Epithelial cell of esophagus (primary cell): ENCODE data around the gene FNDC11.
"Not testable (repeated sequence)": the region's sequence is repeated elsewhere in the genome, so short reads cannot be mapped to it uniquely, and the experiment has no call there.

ENCODE experiments used
- DNase-seq: peaks from one replicate; pipeline ENCODE4 v3.0.0; 2010; ENCODE audit warnings: low read depth
- H3K4me3 ChIP-seq: 2 replicates; pipeline ENCODE4 v1.5.1; 2011; ENCODE audit warnings: mild to moderate bottlenecking, low read length, control low read depth
- CTCF ChIP-seq: IDR thresholded peaks from 2 replicates; pipeline ENCODE4 v1.5.1; 2011; ENCODE audit warnings: low read depth, mild to moderate bottlenecking, low read length, control low read depth, inconsistent platforms; ENCODE audit not compliant: insufficient read depth; ENCODE audit errors: missing control alignments

The FNDC11 gene

DNA sequence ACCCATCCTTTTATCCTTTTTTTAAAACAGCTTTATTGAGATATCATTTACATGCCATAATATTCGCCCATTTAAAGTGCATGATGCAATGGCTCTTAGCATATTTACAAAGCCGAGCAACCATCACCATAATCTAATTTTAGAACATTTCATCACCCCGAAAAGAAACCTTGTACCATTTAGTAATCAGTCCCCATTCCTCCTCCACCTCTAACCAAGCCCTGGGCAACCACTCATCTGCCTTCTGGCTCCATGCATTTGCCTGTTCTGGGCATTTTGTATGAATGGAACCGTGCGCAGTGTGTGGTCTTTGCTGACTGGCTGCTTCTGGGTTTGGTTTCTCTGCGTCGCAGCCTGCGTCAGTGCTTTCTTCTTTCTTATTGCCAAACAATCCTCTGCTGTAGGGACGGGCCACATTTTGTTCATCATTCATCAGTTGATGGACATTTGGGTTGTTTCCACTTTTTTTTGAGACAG lies 44.8 kb upstream of the FNDC11 start:
- TF ChIP-seq CTCF = no peak
- H3K4me3 ChIP-seq = no peak overlapping the region
- no peak for DNase-seq

- DNase-seq = no peak
- TF ChIP-seq CTCF = no peak
- no peak overlapping the region for H3K4me3 ChIP-seq
Measured at GRCh38 chr20:63513207-63513606, 40.8 kb upstream of the FNDC11 start.

- DNase-seq, H3K4me3 ChIP-seq: not testable (repeated sequence)
Measured at GRCh38 chr20:63514520-63514919, 39.4 kb upstream of the FNDC11 start.

DNA sequence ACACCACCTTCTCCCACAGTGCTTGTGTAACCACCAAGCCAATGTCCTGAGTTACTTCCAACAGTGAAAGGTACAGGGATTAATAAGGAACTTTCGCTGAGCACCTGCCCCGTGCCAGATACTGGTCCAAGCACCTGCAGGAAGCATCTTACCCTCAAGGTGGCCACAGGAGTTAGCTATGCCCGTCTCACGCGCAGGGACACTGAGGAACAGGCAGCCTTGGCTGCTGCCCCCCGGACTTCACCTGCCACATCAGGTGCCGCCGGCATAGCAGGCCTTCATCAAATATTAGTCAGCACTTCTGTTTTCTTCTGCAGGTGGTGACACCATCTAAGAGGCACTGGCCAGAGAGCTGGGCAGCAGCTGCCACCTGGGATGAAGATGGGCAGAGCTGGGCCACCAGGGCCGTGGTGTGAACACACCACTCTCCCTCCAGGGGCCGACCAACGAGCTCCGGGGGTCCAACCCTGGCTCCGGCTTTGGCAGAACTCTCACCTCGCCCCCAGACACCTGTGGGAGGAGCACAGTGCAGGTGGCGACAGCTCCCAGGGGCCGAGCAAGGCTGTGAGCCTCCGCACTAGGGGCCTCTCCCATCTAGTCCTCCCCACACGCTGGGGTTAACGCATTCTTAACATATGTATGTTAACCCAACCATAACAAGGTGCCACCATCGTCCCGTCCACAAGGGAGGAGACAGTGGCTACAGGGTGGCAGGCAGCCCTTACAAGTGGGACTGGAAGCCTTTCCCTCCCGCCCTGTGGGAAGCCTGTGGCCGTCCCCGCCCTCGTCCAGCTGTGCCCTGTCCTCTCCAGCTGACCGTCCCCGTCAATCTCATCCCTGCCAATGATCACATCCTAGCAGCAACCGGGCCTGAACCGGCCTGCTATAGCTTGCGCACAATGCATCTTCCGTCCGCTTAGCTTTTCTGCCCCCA lies 36.3 kb upstream of the FNDC11 start:
- TF ChIP-seq CTCF = no peak
- DNase-seq = no peak
- H3K4me3 ChIP-seq = no peak overlapping the region

DNA sequence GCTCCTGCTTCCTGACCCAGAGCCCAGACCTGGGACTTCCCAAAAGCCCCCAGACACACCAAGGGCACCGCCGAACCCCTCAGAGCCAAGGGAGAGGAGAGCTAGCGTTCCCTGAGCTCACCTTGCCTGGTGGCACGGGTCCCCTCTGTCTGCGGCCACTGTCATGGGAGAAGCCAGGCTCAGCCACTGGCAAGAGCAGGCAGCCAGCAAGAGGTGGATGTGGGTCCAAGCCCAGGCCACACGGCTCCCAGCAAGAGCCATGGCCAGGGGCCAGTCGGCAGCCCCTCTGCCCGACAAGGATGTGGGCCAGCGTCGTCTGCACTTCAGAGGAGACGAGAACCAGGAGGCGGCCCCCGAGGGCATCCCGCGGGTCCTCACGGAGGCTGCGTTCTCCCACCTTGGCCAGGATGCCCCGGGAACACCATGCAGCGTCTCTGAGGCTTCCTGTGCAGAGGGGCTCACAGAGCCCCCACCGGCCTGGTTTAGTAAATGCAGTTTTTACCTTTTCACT lies 35.6 kb upstream of the FNDC11 start:
- no peak for TF ChIP-seq CTCF

DNA sequence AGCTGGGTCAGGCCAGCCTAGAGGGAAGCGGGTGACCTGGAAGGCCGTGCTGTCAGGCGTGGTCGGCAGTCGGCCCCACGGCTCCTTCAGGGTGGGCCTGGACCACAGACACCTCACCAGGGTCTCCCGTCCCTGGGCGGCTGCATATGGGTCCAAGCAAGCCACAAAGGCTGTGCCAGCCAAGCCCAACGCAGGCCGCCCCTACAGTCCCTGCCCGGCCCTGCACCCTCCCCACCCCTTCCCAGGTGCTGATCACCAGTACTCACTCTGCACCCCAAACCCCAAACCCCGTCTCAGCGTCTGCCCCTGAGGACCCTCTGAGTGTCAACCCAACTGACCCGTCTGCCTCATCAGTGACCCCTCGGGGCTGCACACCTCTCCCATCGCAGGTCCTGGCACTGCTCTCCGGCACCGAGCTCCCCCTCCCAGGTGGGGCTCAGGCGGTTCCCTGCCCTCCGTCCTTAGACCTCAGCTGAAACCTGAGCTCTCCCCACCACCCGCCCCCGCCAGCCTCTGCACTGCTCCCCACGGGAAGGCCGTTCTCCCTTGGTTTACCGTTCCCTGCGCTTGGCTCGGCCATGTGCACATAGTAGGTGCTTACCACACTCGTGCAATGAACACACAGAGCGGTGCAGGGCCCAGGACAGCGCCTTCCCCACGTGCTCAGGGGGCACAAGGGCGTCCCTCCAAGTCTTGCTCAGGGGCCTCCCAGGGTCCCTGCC lies 34.9 kb upstream of the FNDC11 start:
- no peak for DNase-seq
- TF ChIP-seq CTCF = no peak
- peak overlapping the region; percentile 52 for H3K4me3 ChIP-seq

More for the DNA sequence above, 35.6 kb upstream of the FNDC11 start:
- no peak overlapping the region for H3K4me3 ChIP-seq
- no peak for DNase-seq
